ENCODE data around the gene ZNF648.

GRCh38 chr1:182085726-182086125 lies 24.2 kb upstream of the ZNF648 start:
- TF ChIP-seq POLR2AphosphoS5 (IDR thresholded peaks at IDR 0.05; ENCODE audit: low read depth, low read length), result no peak
- no peak for TF ChIP-seq POLR2A (IDR thresholded peaks at IDR 0.05; ENCODE audit: low read depth, low read length)
- TF ChIP-seq TAF1 (IDR thresholded peaks at IDR 0.05; ENCODE audit: borderline replicate concordance, low read depth, low read length), result no peak

All from GM12892 (cell line).